GM12892 (cell line): ENCODE data around the gene MLLT6.

Source experiments
- POLR2A ChIP-seq: IDR thresholded peaks from 2 replicates; pipeline ENCODE4 v1.6.1; 2011; ENCODE audit warnings: low read depth, low read length, control low read depth
- POLR2AphosphoS5 ChIP-seq: IDR thresholded peaks from 2 replicates; pipeline ENCODE4 v1.6.1; 2011; ENCODE audit warnings: low read depth, low read length, control low read depth

DNA sequence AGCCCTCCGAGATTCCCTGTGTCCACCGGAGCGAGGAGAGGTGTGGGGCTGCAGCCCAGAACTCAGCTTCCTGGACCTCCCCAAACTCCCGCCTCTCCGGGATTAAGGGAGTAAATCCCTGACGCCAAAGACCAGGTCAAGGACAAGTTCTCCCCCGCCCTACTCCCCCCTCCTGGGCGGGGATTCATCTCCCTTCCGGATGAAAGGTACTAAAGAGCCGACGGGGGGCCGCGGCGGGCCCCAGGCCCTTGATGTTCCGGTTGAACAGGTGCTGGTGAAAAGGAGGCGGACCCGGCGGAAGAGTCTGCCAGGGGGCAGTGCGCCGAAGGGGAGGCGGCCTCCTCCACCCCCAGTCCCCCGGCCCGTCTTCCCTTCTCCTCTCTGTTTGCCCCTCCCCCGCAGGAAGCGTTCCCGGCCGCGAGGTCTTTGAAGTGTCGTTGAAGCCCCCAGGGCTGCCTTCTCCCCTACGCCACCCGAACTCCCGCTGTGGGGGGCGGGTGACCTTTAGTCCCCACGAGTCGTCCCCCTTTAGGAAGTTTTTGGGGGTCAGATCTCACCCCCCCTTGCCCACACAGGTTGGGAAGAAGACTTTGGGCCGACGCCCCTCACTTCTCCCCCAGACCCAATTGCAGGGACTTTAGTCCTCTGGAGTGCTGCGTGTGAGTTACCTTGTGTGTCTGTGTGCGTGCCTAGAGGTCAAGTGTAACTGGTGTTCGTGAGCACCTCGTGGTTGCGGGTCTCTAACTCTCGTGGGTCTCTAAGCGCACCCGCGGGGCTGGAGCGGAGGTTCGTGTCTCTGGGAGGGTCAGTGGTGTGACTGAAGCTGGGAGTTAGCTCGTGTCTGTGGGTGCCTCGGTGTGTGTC, 1.1 kb upstream of the MLLT6 start:
- peak; percentile 47; the same call in 1 of the 2 replicates for TF ChIP-seq POLR2A
- TF ChIP-seq POLR2AphosphoS5, result peak; percentile 61; the same call in 1 of the 2 replicates
